Ishikawa (cell line): ENCODE results near the gene ZNF296.

Experiments used
- CEBPB ChIP-seq: IDR thresholded peaks from 2 replicates; pipeline ENCODE4 v1.6.1; 2012
- CREB1 ChIP-seq: IDR thresholded peaks from 2 replicates; pipeline ENCODE4 v1.6.1; 2012; ENCODE audit warnings: low read depth
- EGR1 ChIP-seq: IDR thresholded peaks from 2 replicates; pipeline ENCODE4 v1.6.1; 2012
- EP300 ChIP-seq: IDR thresholded peaks from 2 replicates; pipeline ENCODE4 v1.6.1; 2012; ENCODE audit warnings: borderline replicate concordance
- FOXM1 ChIP-seq: IDR thresholded peaks from 2 replicates; pipeline ENCODE4 v1.6.1; 2012; ENCODE audit warnings: low read depth, borderline replicate concordance
- MAX ChIP-seq: IDR thresholded peaks from 2 replicates; pipeline ENCODE4 v1.6.1; 2012
- NFIC ChIP-seq: IDR thresholded peaks from 2 replicates; pipeline ENCODE4 v1.6.1; 2012
- RAD21 ChIP-seq: IDR thresholded peaks from 2 replicates; pipeline ENCODE4 v1.6.1; 2012; ENCODE audit warnings: low read depth
- REST ChIP-seq: IDR thresholded peaks from 2 replicates; pipeline ENCODE4 v1.6.1; 2012; ENCODE audit warnings: low read depth, mild to moderate bottlenecking
- TAF1 ChIP-seq: IDR thresholded peaks from 2 replicates; pipeline ENCODE4 v1.6.1; 2012; ENCODE audit warnings: low read depth, mild to moderate bottlenecking
- TCF12 ChIP-seq: IDR thresholded peaks from 2 replicates; pipeline ENCODE4 v1.6.1; 2012; ENCODE audit warnings: low read depth
- TEAD4 ChIP-seq: IDR thresholded peaks from 2 replicates; pipeline ENCODE4 v1.6.1; 2012
- USF1 ChIP-seq: IDR thresholded peaks from 2 replicates; pipeline ENCODE4 v1.6.1; 2012
- YY1 ChIP-seq: IDR thresholded peaks from 2 replicates; pipeline ENCODE4 v1.6.1; 2012; ENCODE audit warnings: low read depth
- ZBTB7A ChIP-seq: IDR thresholded peaks from 2 replicates; pipeline ENCODE4 v1.6.1; 2012; ENCODE audit warnings: low read depth

The ZNF296 gene

GRCh38 chr19:45030825-45031224 lies 45.5 kb downstream of the ZNF296 start:
- TF ChIP-seq ZBTB7A = no peak
- TF ChIP-seq EP300 = no peak
- no peak for TF ChIP-seq USF1
- TF ChIP-seq CREB1 = no peak
- TF ChIP-seq REST = no peak
- no peak for TF ChIP-seq NFIC
- TF ChIP-seq YY1 = no peak
- TF ChIP-seq FOXM1 = no peak
- no peak for TF ChIP-seq CEBPB
- no peak for TF ChIP-seq TAF1
- TF ChIP-seq MAX = no peak
- no peak for TF ChIP-seq TCF12
- TF ChIP-seq TEAD4 = no peak
- TF ChIP-seq EGR1 = no peak
- TF ChIP-seq RAD21 = no peak

GRCh38 chr19:45027371-45027770 lies 48.9 kb downstream of the ZNF296 start:
- no peak for TF ChIP-seq EGR1
- no peak for TF ChIP-seq MAX
- no peak for TF ChIP-seq YY1
- no peak for TF ChIP-seq FOXM1
- no peak for TF ChIP-seq TCF12
- TF ChIP-seq EP300 = no peak
- no peak for TF ChIP-seq CEBPB
- TF ChIP-seq USF1 = no peak
- TF ChIP-seq RAD21 = no peak
- TF ChIP-seq NFIC = no peak
- TF ChIP-seq REST = no peak
- no peak for TF ChIP-seq TAF1
- no peak for TF ChIP-seq TEAD4
- no peak for TF ChIP-seq ZBTB7A
- no peak for TF ChIP-seq CREB1

GRCh38 chr19:45025264-45025663 lies 51.0 kb downstream of the ZNF296 start:
- TF ChIP-seq ZBTB7A (no peak), CEBPB (no peak), TAF1 (no peak), USF1 (no peak), CREB1 (no peak)

GRCh38 chr19:45023048-45023447 lies 53.2 kb downstream of the ZNF296 start:
- no peak for TF ChIP-seq EP300
- TF ChIP-seq RAD21 = no peak
- TF ChIP-seq YY1 = no peak
- no peak for TF ChIP-seq TAF1

- TF ChIP-seq NFIC (no peak), YY1 (no peak), MAX (no peak), FOXM1 (no peak), RAD21 (no peak), TAF1 (no peak), ZBTB7A (no peak), EGR1 (no peak), TEAD4 (no peak), CREB1 (no peak), REST (no peak), TCF12 (no peak), CEBPB (no peak)
These were observed 54.3 kb downstream of the ZNF296 start for GRCh38 chr19:45021971-45022370.
